Superior temporal gyrus (tissue), 1 donor: ENCODE measurements around the gene TAGLN3.

Experiments
- DNase-seq: peaks from one replicate; pipeline ENCODE4 v3.0.0-alpha.2; 2016; ENCODE audit errors: extremely low spot score

Gene TAGLN3

GRCh38 chr3:111998636-111999483 lies at the start of gene TAGLN3:
TSS of gene TAGLN3 (plus strand) at chr3:111998922. CDS start at chr3:111999423, 501 bp downstream.
- DNase-seq, result peak; percentile 65

GRCh38 chr3:111949712-111950111 lies 49.0 kb upstream of the TAGLN3 start:
- DNase-seq, result no peak

DNA sequence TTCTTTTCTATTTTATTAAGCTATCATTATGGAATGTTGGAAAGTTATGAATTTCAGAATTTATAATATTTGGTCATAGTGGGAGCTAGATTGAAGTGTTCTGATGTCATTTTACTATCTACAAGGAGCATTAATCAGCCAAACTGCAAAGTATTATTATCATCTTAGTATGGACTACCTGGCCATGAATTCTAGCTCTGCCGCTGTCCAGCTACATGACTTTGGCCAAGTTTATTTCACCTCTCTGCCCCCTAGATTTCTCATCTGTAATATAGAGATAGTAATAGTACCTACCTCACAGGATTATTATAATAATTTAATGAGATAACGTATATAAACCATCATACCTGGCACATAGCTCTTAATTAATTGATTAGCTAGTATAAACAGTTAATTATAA lies 47.7 kb upstream of the TAGLN3 start:
- DNase-seq, result no peak

- DNase-seq, result no peak
Observed at GRCh38 chr3:111952086-111952485, 46.6 kb upstream of the TAGLN3 start.

DNA sequence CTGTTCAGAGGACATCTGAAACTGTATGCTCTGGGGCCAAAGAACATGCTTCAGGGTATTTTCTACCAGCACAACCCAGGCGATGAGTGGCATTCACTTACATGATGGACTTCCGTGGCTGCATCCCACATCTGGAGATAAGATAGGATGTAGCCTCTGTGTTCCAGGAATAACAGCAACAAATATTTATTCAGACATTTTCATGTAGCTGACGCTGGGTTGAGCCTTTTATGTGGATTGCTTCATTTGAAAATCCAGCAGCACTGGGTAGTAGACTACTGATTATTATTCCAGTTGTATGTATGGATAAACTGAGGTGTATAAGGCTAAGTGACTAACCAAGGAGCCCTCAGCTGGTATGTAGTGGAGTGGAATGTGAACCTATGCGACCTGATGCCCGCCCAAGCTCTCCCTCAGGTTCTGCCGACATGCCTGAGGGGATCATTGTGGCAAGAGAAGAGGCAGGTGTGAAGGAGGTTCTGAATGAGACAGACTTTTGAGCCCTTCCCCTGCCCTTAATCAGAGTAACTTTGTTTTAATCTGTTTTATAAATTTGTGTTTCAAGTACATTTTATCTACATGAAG lies 45.8 kb upstream of the TAGLN3 start:
- DNase-seq, result no peak

GRCh38 chr3:111954228-111954990 lies 44.3 kb upstream of the TAGLN3 start:
- DNase-seq, result no peak

DNA sequence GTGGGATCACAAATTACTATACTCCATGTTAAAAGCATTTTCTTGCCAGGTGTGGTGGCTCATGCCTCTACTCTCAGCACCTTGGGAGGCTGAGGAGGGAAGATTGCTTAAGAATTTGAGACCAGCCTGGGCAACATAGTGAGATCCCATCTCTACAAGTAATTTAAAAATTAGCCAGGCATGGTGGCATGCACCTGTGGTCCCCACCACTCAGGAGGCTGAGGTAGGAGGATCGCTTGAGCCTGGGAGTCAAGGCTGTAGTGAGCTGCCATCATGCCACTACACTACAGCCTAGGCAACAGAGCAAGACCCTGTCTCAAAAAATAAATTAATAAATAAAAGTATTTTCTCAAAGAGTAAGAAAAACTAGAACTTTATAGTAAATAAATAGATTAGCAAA lies 42.8 kb upstream of the TAGLN3 start:
- no peak for DNase-seq

DNA sequence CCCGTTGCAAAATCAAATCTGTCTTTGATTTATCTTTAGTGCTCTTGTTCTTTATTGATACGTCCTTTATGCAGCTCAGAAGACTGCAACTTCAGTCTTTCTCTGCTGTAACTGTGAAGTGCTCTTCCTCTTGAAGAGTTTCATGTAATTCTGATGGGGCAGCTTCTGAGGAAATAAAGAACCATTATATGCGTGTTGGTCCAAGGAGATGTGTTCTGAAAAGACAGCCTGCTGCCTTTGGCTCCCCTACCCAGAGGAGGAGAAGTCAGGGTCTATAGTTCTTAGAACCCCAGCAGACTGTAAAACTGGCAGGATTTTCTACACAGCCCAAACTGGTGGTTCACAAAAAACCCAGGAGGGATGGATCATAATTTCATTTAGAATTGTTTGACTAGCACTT lies 42.3 kb upstream of the TAGLN3 start:
- DNase-seq, result no peak

GRCh38 chr3:111956995-111957734 lies 41.6 kb upstream of the TAGLN3 start:
- DNase-seq, result no peak

DNA sequence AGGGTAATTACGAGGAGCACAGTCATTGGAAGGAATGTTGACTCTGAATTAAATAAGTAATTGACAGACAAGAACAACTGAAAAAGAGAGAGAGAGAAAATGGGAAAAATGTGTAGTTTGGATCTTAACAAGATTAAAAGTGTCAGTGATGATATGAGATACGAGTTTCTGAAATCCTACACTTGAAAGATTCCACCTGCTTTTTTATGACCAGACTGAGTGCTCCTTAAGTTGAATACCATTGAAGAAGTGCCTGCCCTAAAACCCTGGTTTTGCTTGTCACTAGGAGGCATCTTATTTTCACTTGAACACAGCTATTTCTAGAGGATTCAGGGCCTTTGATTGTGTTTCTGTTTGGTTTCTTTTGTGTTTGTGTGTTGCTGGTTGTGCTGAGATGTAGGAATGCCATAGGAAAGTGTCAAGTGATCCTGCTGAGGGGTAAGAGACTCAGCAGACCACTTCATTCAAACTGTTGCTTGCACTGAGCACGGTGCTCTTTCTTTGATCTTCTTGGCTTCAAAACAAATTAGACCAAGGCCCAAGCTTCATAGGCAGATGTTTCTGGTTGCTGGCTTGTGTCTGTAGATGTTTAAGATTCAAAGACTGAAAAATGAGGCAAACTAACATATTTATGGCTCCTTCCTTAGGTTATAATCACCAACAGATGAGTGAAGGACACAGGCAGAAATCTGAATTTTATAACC lies 37.1 kb upstream of the TAGLN3 start:
- no peak for DNase-seq

DNA sequence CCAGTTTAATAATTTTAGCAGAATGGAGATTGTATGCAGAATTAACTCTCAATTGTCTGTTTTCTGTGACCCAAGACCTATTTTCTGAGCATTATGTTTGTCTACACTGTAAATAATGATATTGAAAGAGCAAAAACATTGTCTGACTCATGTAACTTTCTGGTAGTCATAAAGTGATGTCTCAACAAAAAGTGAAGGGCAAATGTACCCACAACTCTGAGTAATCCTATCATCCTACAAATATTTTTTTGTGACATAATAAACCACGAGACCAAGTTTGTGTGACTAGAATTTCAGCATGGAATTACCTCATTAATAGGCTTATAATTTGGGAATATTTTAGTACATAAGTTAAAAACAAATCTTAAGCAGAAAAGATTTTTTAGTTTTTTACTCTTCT lies 35.3 kb upstream of the TAGLN3 start:
- DNase-seq, result no peak

- DNase-seq, result no peak
Observed at GRCh38 chr3:111965484-111965883, 33.2 kb upstream of the TAGLN3 start.

GRCh38 chr3:111967068-111967467 lies 31.7 kb upstream of the TAGLN3 start:
- no peak for DNase-seq

DNA sequence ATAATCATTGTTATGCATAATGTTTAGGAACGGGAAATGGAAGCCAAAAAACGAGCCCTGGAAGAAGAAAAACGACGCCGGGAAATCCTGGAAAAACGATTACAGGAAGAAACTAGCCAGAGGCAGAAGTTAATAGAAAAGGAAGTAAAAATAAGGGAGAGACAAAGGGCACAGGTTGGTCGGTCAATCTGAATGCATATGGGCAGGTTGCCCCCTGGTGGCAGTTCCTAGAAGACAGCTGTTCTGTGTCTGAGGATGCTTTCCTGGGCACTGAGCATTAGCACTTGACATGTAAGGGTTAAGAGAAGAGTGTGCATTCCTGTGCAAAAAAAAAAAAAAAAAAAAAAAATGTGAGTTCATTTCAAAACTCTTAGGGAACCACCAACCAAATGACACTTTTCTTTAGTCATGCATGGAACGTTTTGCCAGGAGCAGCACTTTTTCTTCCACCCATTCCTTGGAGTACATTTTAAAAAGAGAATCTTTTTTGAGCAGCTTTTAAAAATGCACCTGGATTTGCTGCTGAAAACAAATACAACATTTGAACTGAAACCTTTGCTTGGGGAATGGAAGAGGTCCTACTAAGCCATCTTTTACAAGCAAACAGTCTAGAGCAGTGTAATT lies 31.0 kb upstream of the TAGLN3 start:
- DNase-seq, result peak; percentile 95

- DNase-seq, result no peak
Observed at GRCh38 chr3:111968319-111969054, 30.2 kb upstream of the TAGLN3 start.

- DNase-seq, result no peak
Observed at GRCh38 chr3:111970376-111970775, 28.3 kb upstream of the TAGLN3 start.

DNA sequence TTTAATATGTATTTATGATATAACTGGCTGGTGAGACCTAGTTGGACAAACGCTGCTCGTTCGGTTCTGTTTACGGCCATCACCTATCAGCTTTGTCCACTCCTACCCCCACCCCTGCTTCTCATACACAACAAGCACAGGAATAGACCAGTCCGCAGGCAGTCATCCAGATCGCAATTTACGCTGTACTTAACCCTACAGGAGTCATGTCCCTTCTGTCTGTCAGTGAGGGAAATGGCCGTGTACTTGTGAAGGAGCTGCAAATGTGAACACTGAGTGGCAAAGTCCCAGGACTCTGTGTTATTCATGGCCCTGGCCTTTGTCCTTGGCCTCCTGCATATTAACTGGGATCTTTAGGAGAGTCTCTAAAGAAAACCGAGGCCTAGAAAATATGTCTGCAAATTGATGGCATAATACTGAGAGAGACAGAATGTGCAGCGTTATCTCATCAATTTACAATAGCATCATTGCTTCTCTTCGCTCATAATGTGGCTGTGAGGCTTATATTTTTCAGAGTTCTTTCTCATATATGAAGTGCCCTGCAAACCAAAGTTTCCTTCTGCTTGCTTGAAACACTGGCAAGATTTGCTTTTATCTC lies 27.1 kb upstream of the TAGLN3 start:
- DNase-seq, result no peak

DNA sequence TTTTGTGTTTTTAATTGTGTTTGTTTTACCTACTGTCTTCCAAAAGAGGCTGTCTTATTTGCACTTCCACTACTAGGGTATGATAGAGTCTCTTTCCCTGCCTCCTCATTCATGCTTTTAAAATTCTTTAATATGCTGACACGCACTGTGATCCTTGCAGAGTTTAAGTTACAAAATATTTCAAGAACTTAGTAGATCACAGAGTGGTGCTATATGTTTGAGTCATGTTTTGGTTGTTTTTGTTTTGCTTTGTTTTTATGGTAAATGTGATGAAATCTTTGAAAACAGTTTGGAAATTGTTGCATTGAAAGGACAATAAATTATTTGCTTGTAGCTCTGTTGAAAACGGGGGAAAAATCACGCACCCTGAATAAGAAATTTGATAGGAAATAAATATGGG lies 25.8 kb upstream of the TAGLN3 start:
- no peak for DNase-seq

DNA sequence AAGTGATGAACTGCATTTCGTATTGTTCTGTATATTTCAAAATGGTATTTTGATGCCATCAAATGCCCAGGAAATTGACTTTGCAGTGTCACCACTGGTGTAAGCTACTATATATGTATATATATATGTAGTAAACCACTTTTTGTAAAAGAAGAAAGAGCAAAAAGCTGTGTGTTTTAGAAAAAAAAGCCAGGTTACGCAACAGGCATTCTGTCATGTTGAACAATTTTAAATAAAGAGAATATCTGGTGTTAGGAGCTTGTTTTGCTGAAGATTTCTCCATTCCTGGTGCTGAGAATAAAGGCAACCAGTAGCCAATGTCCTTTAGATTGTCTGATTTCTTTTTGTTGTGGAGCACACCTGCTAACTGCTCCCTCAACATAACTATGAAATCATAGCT lies 23.6 kb upstream of the TAGLN3 start:
- DNase-seq, result no peak

- no peak for DNase-seq
Observed at GRCh38 chr3:111976254-111976653, 22.5 kb upstream of the TAGLN3 start.
